Caco-2 (cell line): ENCODE measurements around the gene SLC16A6. TPM values are rescaled to one million over a fixed set of nuclear protein-coding genes. Genes with fewer than 3 reads are reported as not detected.
"Not testable (repeated sequence)": the region's sequence is repeated elsewhere in the genome, so short reads cannot be mapped to it uniquely, and the experiment has no call there.

Experiments
- BruUV-seq: library from RNA; stranded (reverse); fragments of 400-500 nt; replicated peaks from 2 replicates; lab custom pipeline; 2021; lab: Mats Ljungman, UMichigan
- CTCF ChIA-PET: fragments of 300-600 bp; sonication (Branson Sonifier 250); formaldehyde crosslinking; loops from one replicate; lab custom pipeline; 2022; ENCODE audit warnings: antibody characterized with exemption; lab: Charles Lee
- POLR2A ChIA-PET: fragments of 300-600 bp; sonication (Branson Sonifier 250); formaldehyde crosslinking; loops from one replicate; lab custom pipeline; 2022; ENCODE audit warnings: antibody characterized with exemption; lab: Charles Lee
- DNase-seq, 2 experiments: peaks; one replicate each; pipeline versions ENCODE4 v3.0.0 to v3.0.0-alpha.2; 2020 to 2022
- H3K27me3 ChIP-seq: replicated peaks from 2 replicates; pipeline ENCODE4 v1.6.0; 2011; ENCODE audit warnings: low read length; ENCODE audit not compliant: control insufficient read depth, insufficient read depth
- H3K36me3 ChIP-seq: 2 replicates; pipeline ENCODE4 v1.5.1; 2011; ENCODE audit warnings: low read length; ENCODE audit not compliant: control insufficient read depth, insufficient read depth
- H3K4me1 ChIP-seq: fragments of 250-450 bp; sonication (Bioruptor Pico); 2 replicates; pipeline ENCODE4 v1.5.1; 2020; ENCODE audit warnings: mild to moderate bottlenecking
- H3K4me3 ChIP-seq: 2 replicates; pipeline ENCODE4 v1.5.1; 2011; ENCODE audit warnings: low read depth, mild to moderate bottlenecking, control low read depth, low read length
- H3K9me3 ChIP-seq: fragments of 250-450 bp; sonication (Bioruptor Pico); 2 replicates; pipeline ENCODE4 v1.5.1; 2020; ENCODE audit warnings: mild to moderate bottlenecking, moderate library complexity
- H3K27ac Mint-ChIP-seq: one replicate; pipeline ENCODE4 v1.8.0; 2022; ENCODE audit warnings: mixed read lengths; ENCODE audit not compliant: unreplicated experiment
- H3K27me3 Mint-ChIP-seq: one replicate; pipeline ENCODE4 v1.8.0; 2022; ENCODE audit warnings: mixed read lengths; ENCODE audit not compliant: insufficient read depth, unreplicated experiment
- H3K36me3 Mint-ChIP-seq: one replicate; pipeline ENCODE4 v1.8.0; 2022; ENCODE audit warnings: mild to moderate bottlenecking, mixed read lengths; ENCODE audit not compliant: insufficient read depth, unreplicated experiment
- H3K4me1 Mint-ChIP-seq: one replicate; pipeline ENCODE4 v1.8.0; 2022; ENCODE audit warnings: low read depth, mixed read lengths; ENCODE audit not compliant: unreplicated experiment
- H3K4me3 Mint-ChIP-seq: one replicate; pipeline ENCODE4 v1.8.0; 2022; ENCODE audit warnings: mild to moderate bottlenecking, moderate library complexity, mixed read lengths; ENCODE audit not compliant: unreplicated experiment
- H3K9me3 Mint-ChIP-seq: one replicate; pipeline ENCODE4 v1.8.0; 2022; ENCODE audit warnings: mixed read lengths; ENCODE audit not compliant: unreplicated experiment
- intact Hi-C: fragments of 100-400 bp; cut with micrococcal nuclease; formaldehyde crosslinking; loops from one replicate; pipeline ENCODE4 v1.10.0; 2022; ENCODE audit not compliant: unreplicated experiment
- total RNA-seq: library from RNA; stranded (reverse); gene quantifications from 2 replicates; pipeline ENCODE4 v1.2.3, GENCODE V29; 2022
- TF ChIP-seq, protein P1 (sequence below), 2 experiments: fragments of 200-600 bp in 1 of 2; IDR thresholded peaks; 1 replicate in 1 of 2; 2 replicates in 1 of 2; pipeline versions ENCODE4 v1.5.1 to v1.8.0; 2011 to 2022; ENCODE audit warnings: antibody characterized with exemption in 1 of 2, control low read depth in 1 of 2, inconsistent platforms in 1 of 2, low read depth in 1 of 2, low read length in 1 of 2, mild to moderate bottlenecking in 1 of 2, moderate library complexity in 1 of 2; ENCODE audit not compliant: insufficient read depth in 1 of 2, severe bottlenecking in 1 of 2, unreplicated experiment in 1 of 2

SLC16A6 gene
- total RNA-seq, 1 experiment from 2014 or later: 1.0 TPM

DNA sequence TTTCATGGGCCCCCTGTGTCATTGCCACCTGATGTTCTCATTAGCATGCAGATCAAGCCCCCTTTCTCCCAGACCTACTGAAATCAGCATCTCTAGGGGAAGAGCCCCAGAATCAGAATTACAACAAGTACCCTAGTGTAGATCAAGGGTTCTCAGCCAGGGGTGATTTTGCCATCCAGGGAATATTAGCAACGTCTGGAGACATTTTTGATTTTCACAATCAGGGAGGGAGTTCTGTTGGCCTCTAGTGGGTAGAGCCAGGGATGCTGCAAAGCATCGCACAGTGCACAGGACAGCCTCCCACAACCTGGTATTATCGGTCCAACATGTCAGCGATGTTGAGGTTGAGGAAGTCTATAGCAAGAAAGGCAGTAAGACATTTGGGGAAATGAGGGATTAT lies 35.8 kb downstream of the SLC16A6 start:
- TF ChIP-seq, protein P1, sequence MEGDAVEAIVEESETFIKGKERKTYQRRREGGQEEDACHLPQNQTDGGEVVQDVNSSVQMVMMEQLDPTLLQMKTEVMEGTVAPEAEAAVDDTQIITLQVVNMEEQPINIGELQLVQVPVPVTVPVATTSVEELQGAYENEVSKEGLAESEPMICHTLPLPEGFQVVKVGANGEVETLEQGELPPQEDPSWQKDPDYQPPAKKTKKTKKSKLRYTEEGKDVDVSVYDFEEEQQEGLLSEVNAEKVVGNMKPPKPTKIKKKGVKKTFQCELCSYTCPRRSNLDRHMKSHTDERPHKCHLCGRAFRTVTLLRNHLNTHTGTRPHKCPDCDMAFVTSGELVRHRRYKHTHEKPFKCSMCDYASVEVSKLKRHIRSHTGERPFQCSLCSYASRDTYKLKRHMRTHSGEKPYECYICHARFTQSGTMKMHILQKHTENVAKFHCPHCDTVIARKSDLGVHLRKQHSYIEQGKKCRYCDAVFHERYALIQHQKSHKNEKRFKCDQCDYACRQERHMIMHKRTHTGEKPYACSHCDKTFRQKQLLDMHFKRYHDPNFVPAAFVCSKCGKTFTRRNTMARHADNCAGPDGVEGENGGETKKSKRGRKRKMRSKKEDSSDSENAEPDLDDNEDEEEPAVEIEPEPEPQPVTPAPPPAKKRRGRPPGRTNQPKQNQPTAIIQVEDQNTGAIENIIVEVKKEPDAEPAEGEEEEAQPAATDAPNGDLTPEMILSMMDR (IDR thresholded peaks at IDR 0.05; ENCODE audit: insufficient read depth in 1 of 2, low read depth in 1 of 2, low read length in 1 of 2, severe bottlenecking in 1 of 2, unreplicated experiment in 1 of 2): no peak
- DNase-seq: no peak
- no TSS peak for BruUV-seq
- Histone ChIP-seq H3K4me3 (no peak overlapping the region), H3K4me1 (peaks cover 8% of the 10 kb centered on the region; the same call in 1 of the 2 replicates), H3K36me3 (no peaks in the 10 kb centered on the region), H3K27me3 (no peaks in the 10 kb centered on the region), H3K9me3 (no peaks in the 10 kb centered on the region)
- Mint-ChIP-seq H3K27ac (no peak overlapping the region), H3K4me3 (no peak overlapping the region), H3K9me3 (no peaks in the 10 kb centered on the region), H3K36me3 (peaks cover 10% of the 10 kb centered on the region), H3K27me3 (no peaks in the 10 kb centered on the region), H3K4me1 (no peaks in the 10 kb centered on the region)
- intact Hi-C loops: no loop called here
- CTCF ChIA-PET: no interaction called here
- POLR2A ChIA-PET: no interaction called here

DNA sequence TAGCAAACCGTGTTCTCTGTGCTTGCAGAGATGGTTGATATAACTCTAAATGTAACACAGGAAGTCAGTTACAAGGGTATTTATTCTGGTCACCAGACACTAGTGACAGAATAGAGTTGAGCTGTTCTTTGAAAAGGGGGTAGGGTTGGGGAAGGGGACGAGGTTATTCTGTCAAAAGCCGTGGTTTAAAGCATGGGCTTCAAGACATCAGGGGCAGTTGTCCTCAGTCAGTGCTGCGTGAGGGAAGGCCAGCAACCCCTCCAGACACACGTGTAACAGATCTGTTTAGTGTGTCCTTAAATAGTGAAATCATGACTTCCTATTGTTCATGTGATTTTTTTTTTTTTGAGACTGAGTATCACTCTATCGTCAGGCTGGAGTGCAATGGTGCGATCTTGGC lies 37.5 kb downstream of the SLC16A6 start:
- H3K4me3 ChIP-seq, H3K36me3 ChIP-seq, H3K27me3 Mint-ChIP-seq, POLR2A ChIA-PET, H3K4me1 Mint-ChIP-seq, intact Hi-C loops, H3K27ac Mint-ChIP-seq, H3K4me3 Mint-ChIP-seq, H3K4me1 ChIP-seq, CTCF ChIA-PET, H3K27me3 ChIP-seq, H3K9me3 ChIP-seq, H3K9me3 Mint-ChIP-seq, DNase-seq, BruUV-seq: not testable (repeated sequence)
- H3K36me3 Mint-ChIP-seq: peaks cover 11% of the 10 kb centered on the region

DNA sequence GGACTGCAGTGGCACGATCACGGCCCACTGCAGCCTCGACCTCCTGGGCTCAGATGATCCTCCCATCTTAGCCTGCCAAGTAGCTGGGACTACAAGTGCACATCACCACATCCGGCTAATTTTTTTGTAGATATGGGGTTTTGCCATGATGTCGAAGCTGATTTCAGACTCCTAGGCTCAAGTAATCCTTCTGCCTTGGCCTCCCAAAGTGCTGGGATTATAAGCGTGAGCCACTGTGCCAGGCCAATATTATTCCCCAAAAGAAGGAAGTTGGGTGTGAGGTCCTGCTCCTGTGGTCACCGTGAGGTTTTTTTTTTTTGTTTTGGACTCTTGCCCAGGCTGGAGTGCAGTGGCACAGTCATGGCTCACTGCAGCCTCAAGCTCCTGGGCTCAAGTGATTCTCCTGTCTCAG lies 41.6 kb downstream of the SLC16A6 start:
- H3K27ac Mint-ChIP-seq: no peak overlapping the region
- H3K4me1 Mint-ChIP-seq: peaks cover 7% of the 10 kb centered on the region
- H3K4me3 Mint-ChIP-seq: no peak overlapping the region
- Histone ChIP-seq H3K4me3 (no peak overlapping the region), H3K9me3 (no peaks in the 10 kb centered on the region), H3K27me3 (no peaks in the 10 kb centered on the region), H3K4me1 (peaks cover 6% of the 10 kb centered on the region), H3K36me3 (no peaks in the 10 kb centered on the region)
- TF ChIP-seq, protein P1 (IDR thresholded peaks at IDR 0.05; ENCODE audit: insufficient read depth in 1 of 2, low read depth in 1 of 2, low read length in 1 of 2, severe bottlenecking in 1 of 2, unreplicated experiment in 1 of 2): no peak
- CTCF ChIA-PET: no interaction called here
- H3K36me3 Mint-ChIP-seq: peaks cover 19% of the 10 kb centered on the region
- intact Hi-C loops: loop anchor here (5.0 kb wide), 2 partner anchors 77 to 188 kb away; no protein-coding TSS in a partner anchor
- no TSS peak for BruUV-seq
- DNase-seq: no peak
- peaks cover 5% of the 10 kb centered on the region for H3K27me3 Mint-ChIP-seq
- POLR2A ChIA-PET: no interaction called here
- H3K9me3 Mint-ChIP-seq: no peaks in the 10 kb centered on the region
